ENCODE data around the gene SLC25A33. TPM values are rescaled to one million over a fixed set of nuclear protein-coding genes. Genes with fewer than 3 reads are reported as not detected.
"Not testable (repeated sequence)": the region's sequence is repeated elsewhere in the genome, so short reads cannot be mapped to it uniquely, and the experiment has no call there.

Gene SLC25A33
- total and polyA plus RNA-seq, 4 experiments from 2014 or later: 2.5 to 5.4 (median 3.6) TPM

GRCh38 chr1:9613625-9614299 is 74.5 kb downstream of the SLC25A33 start:
- Mint-ChIP-seq H3K36me3 (peaks cover 0 to 12% of the 10 kb centered on the region in 2 donors), H3K9me3 (no peaks in the 10 kb centered on the region), H3K27ac (no peak overlapping the region), H3K4me3 (no peak overlapping the region), H3K27me3 (peaks cover 0 to under 1% of the 10 kb centered on the region in 2 donors), H3K4me1 (no peaks in the 10 kb centered on the region)
- H3K27ac ChIP-seq (ENCODE audit: low read depth, low read length): no peak overlapping the region
- intact Hi-C loops (cut with micrococcal nuclease): no loop called here
- H3K36me3 ChIP-seq (ENCODE audit: insufficient read depth, low read length): no peaks in the 10 kb centered on the region
- peaks cover 6% of the 10 kb centered on the region for H3K4me1 ChIP-seq (ENCODE audit: insufficient read depth, low read length)
- H3K4me3 ChIP-seq (ENCODE audit: low read length in 2 of 2): no peak overlapping the region
- DNase-seq: no peak
- ChIA-PET CTCF (ENCODE audit: partially characterized antibody) (interaction anchor here (0.9 to 5.0 kb wide), 3 partner anchors 171 to 262 kb away, joined by 3 to 55 read pairs (median 3); no protein-coding TSS in a partner anchor), POLR2A (ENCODE audit: partially characterized antibody) (no interaction called here)
- no peaks in the 10 kb centered on the region for H3K9me3 ChIP-seq (ENCODE audit: control insufficient read depth in 1 of 2, low read length in 2 of 2)
- no peaks in the 10 kb centered on the region for H3K27me3 ChIP-seq (ENCODE audit: insufficient read depth, low read length)

GRCh38 chr1:9615316-9616063 is 76.2 kb downstream of the SLC25A33 start:
- Histone ChIP-seq H3K36me3 (ENCODE audit: insufficient read depth, low read length) (no peaks in the 10 kb centered on the region), H3K4me1 (ENCODE audit: insufficient read depth, low read length) (peaks cover 6% of the 10 kb centered on the region), H3K4me3 (ENCODE audit: low read length in 2 of 2) (no peak overlapping the region), H3K27me3 (ENCODE audit: insufficient read depth, low read length) (no peaks in the 10 kb centered on the region), H3K27ac (ENCODE audit: low read depth, low read length) (no peak overlapping the region), H3K9me3 (ENCODE audit: control insufficient read depth in 1 of 2, low read length in 2 of 2) (no peaks in the 10 kb centered on the region)
- H3K4me1 Mint-ChIP-seq: no peaks in the 10 kb centered on the region
- peak in 4 of 5 donors; percentile 42 to 51 (median 50) for DNase-seq
- H3K27me3 Mint-ChIP-seq: peaks cover 0 to 5% of the 10 kb centered on the region in 2 donors
- ChIA-PET POLR2A (ENCODE audit: partially characterized antibody) (interaction anchor here (0.5 to 2.0 kb wide), 6 partner anchors 11 to 253 kb away, joined by 3 to 8 read pairs (median 3); no protein-coding TSS in a partner anchor), CTCF (ENCODE audit: partially characterized antibody) (interaction anchor here (0.8 to 5.0 kb wide), 25 partner anchors 8 to 370 kb away, joined by 3 to 55 read pairs (median 5); partner anchors contain the start of gene TMEM201)
- H3K4me3 Mint-ChIP-seq: no peak overlapping the region
- intact Hi-C loops (cut with micrococcal nuclease): loop anchor here (1.0 kb wide), 2 partner anchors 169 to 252 kb away; no protein-coding TSS in a partner anchor
- peaks cover 0 to 7% of the 10 kb centered on the region in 2 donors for H3K36me3 Mint-ChIP-seq
- H3K9me3 Mint-ChIP-seq: peaks cover 0 to 2% (median 0%) of the 10 kb centered on the region in 8 donors
- H3K27ac Mint-ChIP-seq: no peak overlapping the region

GRCh38 chr1:9618909-9619679 is 79.8 kb downstream of the SLC25A33 start:
- POLR2A ChIA-PET (ENCODE audit: partially characterized antibody): interaction anchor here (0.6 kb wide), 1 partner anchor 39 kb away, joined by 3 read pairs; no protein-coding TSS in a partner anchor
- no peak for DNase-seq
- Mint-ChIP-seq H3K4me3 (no peak overlapping the region), H3K4me1 (peaks cover 0 to 3% (median under 1%) of the 10 kb centered on the region in 4 donors), H3K27me3 (peaks cover 8 to 10% of the 10 kb centered on the region in 2 donors), H3K9me3 (peaks cover 0 to 2% (median 0%) of the 10 kb centered on the region in 8 donors), H3K27ac (peak overlapping the region in 1 of 7 donors; percentile 7), H3K36me3 (no peaks in the 10 kb centered on the region)
- CTCF ChIA-PET (ENCODE audit: partially characterized antibody): interaction anchor here (1.5 kb wide), 1 partner anchor 8 kb away, joined by 4 read pairs; no protein-coding TSS in a partner anchor
- Histone ChIP-seq H3K27ac (ENCODE audit: low read depth, low read length) (no peak overlapping the region), H3K27me3 (ENCODE audit: insufficient read depth, low read length) (no peaks in the 10 kb centered on the region), H3K4me1 (ENCODE audit: insufficient read depth, low read length) (peaks cover 6% of the 10 kb centered on the region), H3K36me3 (ENCODE audit: insufficient read depth, low read length) (no peaks in the 10 kb centered on the region), H3K9me3 (ENCODE audit: control insufficient read depth in 1 of 2, low read length in 2 of 2) (no peaks in the 10 kb centered on the region), H3K4me3 (ENCODE audit: low read length in 2 of 2) (no peak overlapping the region)
- intact Hi-C loops (cut with micrococcal nuclease): no loop called here

GRCh38 chr1:9621032-9621431 is 81.8 kb downstream of the SLC25A33 start:
- intact Hi-C loops (cut with micrococcal nuclease): no loop called here
- no peak overlapping the region for H3K4me3 ChIP-seq (ENCODE audit: low read length in 2 of 2)
- no peaks in the 10 kb centered on the region for H3K9me3 ChIP-seq (ENCODE audit: control insufficient read depth in 1 of 2, low read length in 2 of 2)
- H3K4me1 ChIP-seq (ENCODE audit: insufficient read depth, low read length): peaks cover 5% of the 10 kb centered on the region
- ChIA-PET CTCF (ENCODE audit: partially characterized antibody) (no interaction called here), POLR2A (ENCODE audit: partially characterized antibody) (no interaction called here)
- no peak overlapping the region for H3K27ac ChIP-seq (ENCODE audit: low read depth, low read length)
- no peaks in the 10 kb centered on the region for H3K36me3 Mint-ChIP-seq
- DNase-seq: no peak
- H3K4me1 Mint-ChIP-seq: peaks cover 1 to 9% (median 4%) of the 10 kb centered on the region in 4 donors
- peaks cover 0 to 2% (median 0%) of the 10 kb centered on the region in 8 donors for H3K9me3 Mint-ChIP-seq
- no peaks in the 10 kb centered on the region for H3K36me3 ChIP-seq (ENCODE audit: insufficient read depth, low read length)
- H3K27me3 ChIP-seq (ENCODE audit: insufficient read depth, low read length): no peaks in the 10 kb centered on the region
- H3K27me3 Mint-ChIP-seq: peaks cover 8 to 10% of the 10 kb centered on the region in 2 donors
- H3K4me3 Mint-ChIP-seq: no peak overlapping the region
- H3K27ac Mint-ChIP-seq: no peak overlapping the region

- ChIA-PET CTCF (ENCODE audit: partially characterized antibody) (interaction anchor here (0.5 kb wide), 1 partner anchor 740 kb away, joined by 3 read pairs; no protein-coding TSS in a partner anchor), POLR2A (ENCODE audit: partially characterized antibody) (interaction anchor here (21.8 kb wide), 1 partner anchor 31 kb away, joined by 658 read pairs; the partner anchor contains the start of gene PIK3CD)
- H3K27me3 ChIP-seq (ENCODE audit: insufficient read depth, low read length): no peaks in the 10 kb centered on the region
- peaks cover 0 to 3% of the 10 kb centered on the region in 2 donors for H3K36me3 Mint-ChIP-seq
- no peaks in the 10 kb centered on the region for H3K9me3 ChIP-seq (ENCODE audit: control insufficient read depth in 1 of 2, low read length in 2 of 2)
- H3K36me3 ChIP-seq (ENCODE audit: insufficient read depth, low read length): no peaks in the 10 kb centered on the region
- peaks cover 33% of the 10 kb centered on the region for H3K4me1 ChIP-seq (ENCODE audit: insufficient read depth, low read length)
- intact Hi-C loops (cut with micrococcal nuclease): no loop called here
- no peak for DNase-seq
- H3K27me3 Mint-ChIP-seq: peaks cover 7 to 8% of the 10 kb centered on the region in 2 donors
- H3K4me3 Mint-ChIP-seq: peak overlapping the region in 4 of 8 donors; percentile 35 to 59 (median 40)
- H3K9me3 Mint-ChIP-seq: peaks cover 0 to 2% (median 0%) of the 10 kb centered on the region in 8 donors
- H3K27ac Mint-ChIP-seq: peak overlapping the region in 3 of 7 donors; percentile 9 to 72 (median 49)
- no peak overlapping the region for H3K27ac ChIP-seq (ENCODE audit: low read depth, low read length)
- no peak overlapping the region for H3K4me3 ChIP-seq (ENCODE audit: low read length in 2 of 2)
- H3K4me1 Mint-ChIP-seq: peaks cover 17 to 38% (median 25%) of the 10 kb centered on the region in 4 donors
These were observed 84.8 kb downstream of the SLC25A33 start for GRCh38 chr1:9624081-9624480.

GRCh38 chr1:9625030-9625429 is 85.8 kb downstream of the SLC25A33 start:
- H3K27me3 Mint-ChIP-seq; H3K36me3 ChIP-seq (ENCODE audit: insufficient read depth, low read length); H3K9me3 Mint-ChIP-seq; H3K36me3 Mint-ChIP-seq; H3K27me3 ChIP-seq (ENCODE audit: insufficient read depth, low read length); DNase-seq; H3K9me3 ChIP-seq (ENCODE audit: control insufficient read depth in 1 of 2, low read length in 2 of 2); H3K27ac ChIP-seq (ENCODE audit: low read depth, low read length); H3K4me3 ChIP-seq (ENCODE audit: low read length in 2 of 2): not testable (repeated sequence)
- ChIA-PET CTCF (ENCODE audit: partially characterized antibody) (interaction anchor here (2.0 to 7.8 kb wide), 6 partner anchors 28 to 241 kb away, joined by 7 to 219 read pairs (median 30); partner anchors contain the start of gene PIK3CD), POLR2A (ENCODE audit: partially characterized antibody) (interaction anchor here (8.5 to 21.8 kb wide), 2 partner anchors 30 to 91 kb away, joined by 403 to 658 read pairs; partner anchors contain the start of gene PIK3CD)
- H3K27ac Mint-ChIP-seq: peak overlapping the region in 1 of 7 donors; percentile 58
- intact Hi-C loops (cut with micrococcal nuclease): loop anchor here (5.0 kb wide), 2 partner anchors 42 to 317 kb away; partner anchors contain the start of genes LZIC and NMNAT1
- H3K4me1 ChIP-seq (ENCODE audit: insufficient read depth, low read length): peaks cover 39% of the 10 kb centered on the region
- H3K4me3 Mint-ChIP-seq: peak overlapping the region in 2 of 8 donors; percentile 15 to 49
- peaks cover 17 to 47% (median 27%) of the 10 kb centered on the region in 4 donors for H3K4me1 Mint-ChIP-seq
